NCI-H2196 (cell line): ENCODE results near the gene PTGER2.

Experiments
- DNase-seq: peaks from one replicate; lab custom pipeline; 2025; ENCODE audit not compliant: unreplicated experiment; lab: John Stamatoyannopoulos, UW

The PTGER2 gene

DNA sequence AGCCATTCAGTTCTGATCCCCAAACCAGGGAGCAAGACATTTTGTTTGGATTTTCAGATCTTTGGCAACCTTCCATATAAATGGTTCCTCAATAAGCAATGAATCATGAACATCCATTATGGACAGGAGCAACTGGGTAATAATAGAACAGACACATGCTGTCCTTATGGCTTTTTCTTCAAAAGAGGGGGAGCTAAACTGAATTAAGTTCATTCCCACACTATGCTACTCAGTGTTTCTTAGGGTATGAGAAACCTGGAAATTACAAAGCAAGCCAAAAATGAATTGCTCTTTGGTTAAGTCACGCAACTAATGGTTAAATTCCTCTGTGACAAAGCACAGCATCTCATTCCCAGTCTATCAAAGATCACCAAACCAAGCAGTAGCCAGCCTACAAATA, 51.0 kb downstream of the PTGER2 start:
- DNase-seq, result no peak

DNA sequence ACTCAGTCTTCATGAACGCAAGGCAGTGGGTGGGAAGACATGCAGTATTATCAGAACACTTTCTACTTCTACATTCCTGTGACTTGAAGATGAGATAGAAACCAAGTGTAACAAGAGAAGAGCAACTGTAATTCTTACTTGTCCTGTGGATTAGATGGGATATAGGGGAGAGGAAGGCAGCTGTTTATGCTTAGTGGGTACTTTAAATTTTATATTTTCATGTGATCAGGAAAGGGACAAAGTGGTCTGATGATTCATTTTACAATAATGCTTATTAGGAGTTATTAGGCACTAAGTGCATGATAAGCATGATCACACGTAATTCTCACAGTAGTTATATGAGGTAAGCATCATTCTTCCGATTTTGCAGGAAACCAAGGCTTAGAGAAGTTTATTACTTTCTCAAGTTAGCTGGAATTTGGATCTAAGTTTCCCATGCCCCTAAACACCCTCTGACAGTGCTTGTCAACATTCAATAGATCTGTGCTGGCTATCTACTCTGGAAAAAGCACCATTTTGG, 52.7 kb downstream of the PTGER2 start:
- DNase-seq, result no peak

DNA sequence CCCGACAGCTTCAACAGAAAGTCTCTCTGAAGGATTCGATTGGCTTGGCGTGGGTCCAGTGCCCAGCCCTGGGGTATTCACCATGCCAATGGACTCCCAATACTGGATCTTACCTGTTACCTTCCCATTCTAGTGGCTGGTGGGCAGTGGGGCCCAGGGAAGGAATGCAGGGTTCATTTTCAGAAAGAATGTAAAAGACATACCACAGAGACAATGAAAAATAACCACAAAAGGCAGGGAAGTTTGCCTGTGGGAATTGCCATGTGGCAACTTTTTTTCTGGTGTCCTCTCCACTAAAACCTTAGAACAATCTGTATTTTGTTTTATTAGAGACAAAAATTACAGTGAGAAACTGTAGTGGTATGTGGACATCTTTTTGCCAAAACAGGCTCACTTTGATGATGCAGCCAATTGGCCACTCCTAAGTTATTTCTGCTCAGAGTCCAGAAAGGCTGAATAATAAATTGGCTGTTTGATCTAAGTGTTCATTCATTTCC, 55.2 kb downstream of the PTGER2 start:
- no peak for DNase-seq

DNA sequence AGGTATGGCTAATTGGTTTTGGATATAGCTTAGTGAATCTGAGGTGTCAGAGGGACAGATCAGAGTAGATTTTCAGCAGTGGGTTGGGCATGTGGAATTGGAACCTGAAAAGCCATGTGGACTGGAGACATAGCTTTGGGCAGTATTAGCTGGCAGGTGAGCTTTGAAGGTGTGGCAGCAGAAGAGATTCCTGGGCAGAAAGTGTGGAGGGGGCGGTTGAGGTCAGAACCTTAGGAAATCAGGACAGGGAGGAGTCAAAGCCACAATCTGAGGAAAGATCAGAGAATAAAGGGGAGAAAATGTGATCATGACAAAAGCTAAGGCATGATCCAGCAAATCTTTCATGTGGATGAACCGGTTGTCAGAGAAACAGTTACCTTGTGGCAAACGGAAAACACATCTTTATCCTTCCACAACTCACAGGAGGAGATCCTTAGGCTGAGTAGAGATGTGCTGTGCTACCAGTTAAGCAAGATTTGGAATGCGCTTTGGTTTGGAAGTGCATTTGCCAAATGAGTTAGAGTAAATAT, 56.4 kb downstream of the PTGER2 start:
- no peak for DNase-seq

DNA sequence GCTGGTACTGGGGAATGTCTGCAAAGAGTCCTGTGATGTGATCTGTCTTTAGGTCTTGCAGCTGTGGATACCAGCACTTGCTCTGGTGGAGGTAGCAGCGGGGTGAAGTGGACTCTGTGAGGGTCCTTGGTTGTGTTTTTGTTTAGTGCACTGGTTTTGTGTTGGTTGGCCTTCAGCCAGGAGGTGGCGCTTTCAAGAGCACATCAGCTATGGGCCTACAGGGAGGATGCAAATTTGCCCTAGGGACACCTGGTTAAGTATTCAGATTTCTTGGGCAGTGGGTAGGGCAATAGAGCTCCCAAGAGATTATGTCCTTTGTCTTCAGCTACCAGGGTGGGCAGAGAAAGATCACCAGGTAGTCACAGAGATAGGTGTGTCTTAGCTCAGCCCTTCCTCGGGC, 63.8 kb downstream of the PTGER2 start:
- DNase-seq, result no peak
